ENCODE measurements around the gene ASCC1.

Gene ASCC1

DNA sequence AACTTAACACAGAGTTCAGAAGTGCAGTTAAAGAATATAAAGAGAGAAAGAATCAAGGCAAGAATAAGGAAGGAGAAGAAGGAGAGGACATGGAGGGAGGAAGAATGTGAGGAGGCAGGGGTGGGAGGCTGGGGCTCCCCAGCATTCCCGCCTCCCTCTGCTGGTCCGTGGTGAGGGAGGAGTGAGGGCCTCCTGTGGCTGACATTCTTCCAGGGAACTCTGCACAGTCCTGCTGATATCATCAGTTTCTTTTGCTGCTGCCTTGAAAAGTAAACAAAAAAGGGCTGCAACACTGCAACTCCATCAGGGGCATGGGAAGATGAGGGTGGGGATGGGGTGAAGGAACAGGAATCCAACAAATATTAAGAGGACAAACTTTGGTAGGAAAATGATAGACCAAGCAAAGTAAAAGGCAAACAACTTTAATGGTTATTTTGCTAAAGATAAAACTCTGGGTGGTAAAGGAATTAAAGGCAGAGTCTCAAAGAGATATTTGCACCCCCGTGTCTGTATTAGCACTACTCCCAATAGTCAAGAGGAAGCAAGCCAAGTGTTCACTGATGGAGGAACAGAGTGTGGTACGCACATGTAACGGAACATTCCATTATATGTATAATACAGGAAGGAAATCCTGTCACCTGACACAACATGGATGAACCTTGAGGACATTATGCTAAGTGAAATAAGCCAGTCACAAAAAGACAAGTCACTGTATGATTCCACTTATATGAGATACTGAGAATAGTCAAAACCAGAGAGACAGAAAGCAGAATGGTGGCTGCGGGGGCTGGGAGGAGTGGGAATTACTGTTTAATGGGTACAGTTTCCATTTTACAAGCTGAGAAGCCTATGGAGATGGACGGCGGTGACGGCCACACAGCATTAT is 119.7 kb downstream of the ASCC1 start:
- DNase-seq, result no peak

- DNase-seq, result no peak
Measured at GRCh38 chr10:72095195-72095594, 120.9 kb downstream of the ASCC1 start.

- no peak for DNase-seq
Measured at GRCh38 chr10:72094574-72094973, 121.5 kb downstream of the ASCC1 start.

GRCh38 chr10:72093450-72093849 is 122.6 kb downstream of the ASCC1 start:
- no peak for DNase-seq

DNA sequence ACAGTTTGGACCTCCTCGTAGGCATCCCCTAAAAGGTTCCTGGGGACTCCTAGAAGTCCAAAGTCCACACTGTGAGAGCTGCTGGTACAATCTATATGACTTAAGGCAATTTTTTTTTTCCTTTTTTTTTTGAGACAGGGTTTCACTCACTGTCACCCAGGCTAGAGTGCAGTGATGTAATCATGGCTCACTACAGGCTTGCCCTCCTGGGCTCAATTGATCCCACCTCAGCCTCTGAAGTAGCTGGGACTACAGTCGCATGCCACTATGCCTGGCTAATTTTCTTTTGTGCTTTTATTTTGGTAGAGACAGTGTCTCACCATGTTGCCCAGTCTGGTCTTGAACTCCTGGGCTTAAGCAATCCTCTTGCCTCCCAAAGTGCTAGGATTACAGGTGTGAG is 123.1 kb downstream of the ASCC1 start:
- no peak for DNase-seq

- DNase-seq, result no peak
Measured at GRCh38 chr10:72092171-72092924, 123.7 kb downstream of the ASCC1 start.

- no peak for DNase-seq
Measured at GRCh38 chr10:72090326-72090725, 125.8 kb downstream of the ASCC1 start.

DNA sequence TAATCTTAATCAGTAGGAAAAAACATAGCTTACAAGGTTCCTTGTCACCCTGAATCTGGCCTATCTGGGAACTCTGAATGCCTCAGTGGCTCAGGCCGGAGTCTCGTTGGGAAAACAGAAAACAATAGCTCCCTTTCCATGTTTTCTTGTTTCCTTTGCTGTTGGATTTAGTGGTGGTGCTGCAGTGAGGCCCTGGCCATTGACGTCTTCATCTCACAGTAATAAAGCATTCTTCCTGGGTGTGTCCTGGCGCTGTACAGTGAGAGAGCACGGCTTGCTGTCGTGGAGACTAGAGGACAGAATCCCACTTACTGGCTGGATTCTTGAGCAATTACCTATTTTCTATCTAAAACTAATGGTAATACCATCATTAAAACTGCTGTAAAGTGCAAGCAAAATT is 126.5 kb downstream of the ASCC1 start:
- no peak for DNase-seq

GRCh38 chr10:72088889-72089575 is 127.0 kb downstream of the ASCC1 start:
- DNase-seq, result no peak

- no peak for DNase-seq
Measured at GRCh38 chr10:72087969-72088888, 127.8 kb downstream of the ASCC1 start, which contains the start of gene SPOCK2. TSS of gene SPOCK2 (minus strand) at chr10:72088551. CDS start at chr10:72088328, 223 bp downstream.

DNA sequence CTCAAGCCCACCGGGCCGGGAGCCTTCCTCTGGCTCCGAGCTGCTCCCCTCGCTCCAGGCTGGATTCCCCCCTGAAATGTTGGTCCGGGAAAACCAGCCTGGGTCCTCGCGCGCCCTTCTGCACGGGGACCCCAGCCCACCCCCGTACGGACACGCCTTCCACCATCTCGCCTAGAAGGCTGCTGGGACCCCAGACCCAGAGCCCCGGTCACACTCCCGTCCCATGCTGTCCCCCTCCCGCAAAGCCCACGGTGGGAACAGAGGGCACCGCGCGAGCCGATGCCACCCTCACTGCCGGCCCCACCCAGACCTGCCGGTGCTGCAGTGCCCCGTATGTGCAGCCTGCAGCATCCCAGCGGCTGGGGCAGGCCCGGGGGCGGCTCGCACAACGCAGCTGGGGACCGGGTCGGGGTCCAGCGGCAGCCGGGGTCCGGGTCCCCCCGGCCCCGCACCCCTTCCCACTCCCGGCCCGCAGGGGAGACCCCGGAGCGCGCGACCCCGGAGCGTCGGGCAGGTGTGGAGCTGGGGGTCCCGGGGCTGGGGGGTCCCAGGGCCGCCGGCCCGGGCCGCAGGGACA is 128.6 kb downstream of the ASCC1 start:
- no peak for DNase-seq

GRCh38 chr10:72086466-72087391 is 129.3 kb downstream of the ASCC1 start:
- DNase-seq, result no peak

DNA sequence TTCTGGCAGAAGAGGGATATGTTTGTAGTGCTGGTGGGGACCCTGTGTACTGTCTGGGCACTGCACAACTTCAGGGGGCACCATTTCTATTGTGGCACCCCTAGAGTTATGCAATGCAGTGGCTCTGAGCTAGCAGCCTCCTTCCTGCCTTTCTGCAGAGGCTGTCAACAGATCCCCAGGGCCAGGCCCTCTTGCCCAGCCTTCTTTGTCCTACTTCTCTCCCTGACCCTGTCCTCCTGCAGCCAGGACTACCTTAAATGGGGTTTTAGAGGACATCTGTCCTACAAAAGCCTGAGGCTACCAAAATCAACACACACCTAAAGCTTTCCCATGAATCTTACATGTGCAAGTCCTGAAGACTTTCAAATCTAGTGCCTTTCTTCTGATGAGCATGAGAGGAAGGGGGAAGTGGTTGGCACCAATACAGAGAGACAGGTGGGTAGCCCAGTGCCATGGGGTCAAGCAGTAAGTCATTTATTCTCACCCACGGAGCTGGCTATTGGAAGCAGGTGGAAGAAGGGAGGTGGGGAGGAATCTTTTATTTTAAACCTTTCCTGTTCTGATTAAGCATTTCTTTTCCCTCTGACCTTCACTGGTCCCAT is 130.1 kb downstream of the ASCC1 start:
- DNase-seq, result no peak

- DNase-seq, result no peak
Measured at GRCh38 chr10:72085166-72085565, 130.9 kb downstream of the ASCC1 start.

DNA sequence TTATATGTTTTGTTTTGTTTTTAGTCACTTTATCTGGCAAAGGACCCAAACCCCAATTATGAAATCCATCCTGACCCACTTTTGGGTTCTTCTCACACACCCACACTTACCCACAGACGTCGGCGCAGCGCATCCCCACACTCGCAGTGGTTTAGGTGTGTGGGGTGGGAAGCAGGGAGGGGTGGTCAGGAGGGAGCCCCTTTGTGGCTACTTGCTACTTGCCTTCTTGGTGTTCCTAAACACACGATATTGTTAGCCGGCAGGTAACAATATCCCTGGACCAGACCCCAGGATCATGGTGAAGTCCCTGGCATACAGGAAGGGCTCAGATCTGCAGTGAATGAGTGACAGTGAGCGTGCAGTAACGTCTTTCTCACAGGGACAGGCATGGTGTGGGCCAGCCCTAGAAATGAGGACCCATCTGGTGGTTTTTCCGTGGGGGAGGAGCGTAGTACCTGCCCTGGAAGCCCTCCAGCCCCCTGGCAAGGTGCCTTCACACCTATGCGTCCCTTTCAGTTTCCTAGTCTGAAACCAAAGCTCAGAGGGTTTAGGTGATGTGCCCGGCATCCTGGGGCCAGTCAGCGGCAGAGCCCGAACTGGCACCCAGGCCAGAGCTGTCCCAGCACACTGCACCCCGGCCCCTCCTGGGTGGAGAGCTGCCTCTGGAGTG is 132.2 kb downstream of the ASCC1 start:
- DNase-seq, result no peak

DNA sequence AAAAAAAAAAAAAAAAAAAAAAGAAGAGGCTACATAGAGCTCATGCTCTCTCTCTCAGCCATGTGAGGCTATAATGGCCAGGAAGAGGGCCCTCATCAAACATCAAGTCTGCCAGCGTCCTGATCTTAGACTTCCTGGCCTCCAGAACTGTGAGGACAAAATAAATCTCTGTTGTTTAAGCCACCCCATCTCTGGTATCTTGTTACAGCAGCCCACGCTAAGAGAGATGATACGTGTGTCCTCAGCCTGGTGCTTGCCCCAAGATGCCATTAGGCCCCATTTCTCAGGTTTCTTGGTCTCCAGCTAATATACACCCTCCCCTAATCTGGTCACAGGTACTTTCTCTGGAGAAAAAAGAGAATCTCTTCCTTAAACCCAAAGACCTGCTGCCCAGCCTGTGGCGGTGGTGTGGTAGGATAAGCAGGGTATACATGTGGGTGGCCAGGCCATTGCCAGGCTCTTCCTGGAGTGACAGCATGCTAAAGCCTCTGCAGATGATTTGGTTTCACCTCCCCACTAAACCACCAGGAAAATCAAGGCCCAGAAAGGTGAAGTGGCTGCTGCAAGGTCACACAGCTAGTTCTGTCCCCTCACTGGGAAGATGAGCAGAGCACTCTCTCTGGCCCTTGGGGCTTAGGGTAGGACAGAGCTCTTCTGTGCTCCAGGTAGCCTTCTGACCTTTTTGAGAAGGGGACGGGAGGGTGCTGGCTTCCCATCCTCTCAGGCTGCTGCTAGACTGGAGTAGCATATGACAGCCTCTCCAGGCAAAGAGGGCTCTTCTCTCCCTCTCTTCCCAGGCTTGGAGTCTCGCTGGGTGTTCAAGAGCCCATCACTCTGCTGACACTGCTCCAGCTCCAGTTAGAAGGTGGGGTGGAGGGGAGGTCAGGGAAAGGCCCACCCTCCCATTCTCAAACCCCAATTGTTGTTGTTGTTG is 133.0 kb downstream of the ASCC1 start:
- DNase-seq, result no peak

DNA sequence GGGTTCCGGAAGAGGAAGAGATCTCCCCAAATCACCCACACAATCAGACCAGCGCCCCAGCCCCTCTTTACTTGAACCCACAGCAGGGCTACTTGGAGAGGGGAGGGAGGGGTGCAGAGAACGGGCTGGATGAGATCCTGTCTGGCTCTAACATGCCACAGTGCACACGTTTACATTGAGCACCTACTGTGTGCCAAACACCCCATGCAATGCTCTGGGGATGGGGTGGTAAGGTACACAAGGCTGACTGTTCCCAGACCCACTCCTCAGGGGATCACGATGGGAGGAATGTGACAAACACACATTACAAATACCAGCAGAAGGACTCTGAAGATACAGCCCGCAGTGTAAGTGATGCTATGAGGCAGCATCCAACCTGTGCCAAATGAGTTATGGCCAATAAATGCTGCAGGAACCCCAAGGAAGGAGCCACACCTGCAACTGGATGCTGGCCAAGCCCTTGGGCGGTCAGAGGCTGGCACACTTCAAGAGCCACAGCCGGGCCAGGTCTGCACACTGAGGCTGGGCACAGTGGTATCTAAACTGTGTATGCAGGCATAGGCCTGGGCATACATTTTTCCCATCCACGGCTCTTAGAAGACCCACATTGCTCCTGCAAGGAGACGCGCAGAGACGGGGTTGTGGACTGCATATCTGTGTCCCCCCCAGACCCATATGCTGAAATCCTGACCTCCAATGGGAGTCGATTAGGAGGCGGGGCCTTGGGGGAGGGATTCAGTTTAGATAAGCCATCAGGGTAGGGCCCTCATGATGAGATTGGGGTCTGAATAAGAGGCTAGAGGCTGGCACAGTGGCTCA is 134.1 kb downstream of the ASCC1 start:
- no peak for DNase-seq

GRCh38 chr10:72081210-72081609 is 134.9 kb downstream of the ASCC1 start:
- no peak for DNase-seq
